NB4 (cell line): ENCODE results near the gene UGT1A3.
A peak's percentile ranks its signal among the peaks of the same experiment; 100 is the strongest.

ENCODE experiments used
- DNase-seq: peaks from one replicate; pipeline ENCODE4 v3.0.0; 2010; ENCODE audit warnings: low read depth
- H3K4me3 ChIP-seq: one replicate; pipeline ENCODE4 v1.5.1; 2011; ENCODE audit warnings: mild to moderate bottlenecking, low read depth, low read length, moderate library complexity
- CTCF ChIP-seq: IDR thresholded peaks from one replicate; pipeline ENCODE4 v1.5.1; 2012; ENCODE audit warnings: low read depth, low read length
- MAX ChIP-seq: IDR thresholded peaks from 2 replicates; pipeline ENCODE4 v1.6.1; 2011; ENCODE audit warnings: low read depth, low read length
- MYC ChIP-seq: IDR thresholded peaks from 2 replicates; pipeline ENCODE4 v1.6.1; 2011; ENCODE audit warnings: low read depth, low read length
- POLR2A ChIP-seq: IDR thresholded peaks from 2 replicates; pipeline ENCODE4 v1.6.1; 2011; ENCODE audit warnings: mild to moderate bottlenecking; ENCODE audit not compliant: insufficient read length; ENCODE audit errors: extremely low read depth

The UGT1A3 gene

DNA sequence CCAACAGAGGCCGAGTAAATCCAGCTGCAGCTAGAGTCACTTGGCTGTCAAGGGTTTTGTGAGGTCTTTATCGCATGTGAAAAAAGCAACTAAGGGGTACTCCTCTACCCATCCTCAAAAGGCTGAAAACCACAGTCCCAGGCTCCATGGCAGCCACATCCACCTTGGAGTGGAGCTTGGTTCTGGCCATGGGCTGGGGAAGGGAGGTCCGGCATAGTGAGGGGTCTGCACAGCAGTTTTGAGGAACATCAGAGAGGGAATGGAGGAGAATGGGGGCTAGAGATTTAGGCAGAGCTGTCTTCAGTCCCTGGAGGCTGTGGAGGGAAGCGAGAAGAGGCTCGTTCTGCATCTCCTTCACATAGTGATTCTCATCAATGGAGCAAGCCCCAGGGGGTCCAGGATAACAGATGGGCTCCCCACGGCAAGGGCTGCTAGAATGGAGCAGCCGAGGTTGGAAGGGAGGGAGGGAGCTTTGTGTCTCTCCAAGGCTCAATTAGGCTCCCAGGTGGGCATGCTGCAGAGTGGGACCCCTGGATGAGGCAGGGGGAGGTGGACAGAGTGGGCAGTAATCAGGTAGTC lies 70.3 kb downstream of the UGT1A3 start:
- TF ChIP-seq MAX (no peak), CTCF (no peak), POLR2A (no peak), MYC (no peak)
- no peak overlapping the region for H3K4me3 ChIP-seq
- no peak for DNase-seq

- TF ChIP-seq MYC (no peak), MAX (no peak), POLR2A (no peak), CTCF (no peak)
- no peak for DNase-seq
- no peak overlapping the region for H3K4me3 ChIP-seq
Observed at GRCh38 chr2:233799716-233800115, 70.9 kb downstream of the UGT1A3 start.

- no peak overlapping the region for H3K4me3 ChIP-seq
- DNase-seq = no peak
- TF ChIP-seq POLR2A (no peak), CTCF (no peak), MAX (no peak), MYC (no peak)
Observed at GRCh38 chr2:233800208-233800607, 71.4 kb downstream of the UGT1A3 start.

- TF ChIP-seq MYC = no peak
- no peak for TF ChIP-seq MAX
- TF ChIP-seq CTCF = no peak
- TF ChIP-seq POLR2A = no peak
- peak; percentile 24 for DNase-seq
- no peak overlapping the region for H3K4me3 ChIP-seq
Observed at GRCh38 chr2:233801357-233802131, 72.7 kb downstream of the UGT1A3 start.

- H3K4me3 ChIP-seq = no peak overlapping the region
Observed at GRCh38 chr2:233802132-233802815, 73.4 kb downstream of the UGT1A3 start.

More at GRCh38 chr2:233802132-233802815, 73.4 kb downstream of the UGT1A3 start:
- TF ChIP-seq MYC (no peak), MAX (no peak), POLR2A (no peak), CTCF (no peak)
- no peak for DNase-seq
